Testis (tissue), 3 donors: ENCODE measurements around the gene RASGRP3. TPM values are rescaled to one million over a fixed set of nuclear protein-coding genes. Genes with fewer than 3 reads are reported as not detected.

Experiments
- DNase-seq: peaks from one replicate; pipeline ENCODE4 v3.0.0-alpha.2; 2019
- H3K27ac ChIP-seq, 2 donors: fragments of 200-600 bp; sonication (generic); one replicate each; pipeline ENCODE4 v1.5.1; 2019
- H3K27me3 ChIP-seq: fragments of 200-600 bp; sonication (generic); one replicate; pipeline ENCODE4 v1.5.1; 2019
- H3K36me3 ChIP-seq: fragments of 200-600 bp; sonication (generic); one replicate; pipeline ENCODE4 v1.5.1; 2017; ENCODE audit warnings: low read depth; ENCODE audit errors: missing control alignments
- H3K4me1 ChIP-seq: fragments of 200-600 bp; sonication (generic); one replicate; pipeline ENCODE4 v1.5.1; 2019
- H3K4me3 ChIP-seq, 2 donors: fragments of 200-600 bp; sonication (generic); one replicate each; pipeline ENCODE4 v1.5.1; 2017 to 2019
- H3K9me3 ChIP-seq: fragments of 200-600 bp; sonication (generic); one replicate; pipeline ENCODE4 v1.5.1; 2017
- POLR2A ChIP-seq: fragments of 450-650 bp; IDR thresholded peaks from one replicate; pipeline ENCODE4 v1.6.1; 2017; ENCODE audit warnings: antibody characterized with exemption, mild to moderate bottlenecking, moderate library complexity
- WGBS, 2 donors: methylation state at CpG; one replicate each; pipeline ENCODE4 v1.1.5; 2018; 5-methylcytosine and 5-hydroxymethylcytosine counted together
- intact Hi-C: fragments of 100-400 bp; cut with DNase I; formaldehyde crosslinking; loops from one replicate; pipeline ENCODE4 v1.15.1; 2023; ENCODE audit warnings: low total_unique reads
- polyA plus RNA-seq: library from polyadenylated mRNA; stranded (reverse); fragments of 350-450 nt; fragmentation: Illumina TruSeq; extraction: RNeasy Lipid Tissue Mini Kit (QIAGEN cat#74804); gene quantifications from one replicate; pipeline ENCODE4 v1.2.3, GENCODE V29; 2014; ENCODE audit warnings: low read depth, low replicate concordance; ENCODE audit not compliant: insufficient read depth
- total RNA-seq, 2 donors: library from RNA; depleted of rRNA; stranded (reverse); fragments of >200 nt; gene quantifications; one replicate each; pipeline ENCODE4 v1.2.3, GENCODE V29; 2016
- TF ChIP-seq, protein P1 (sequence below), 3 experiments: fragments of 450-650 bp in 2 of 3; fragments of 200-600 bp in 1 of 3; sonication (generic) in 1 of 3; IDR thresholded peaks; one replicate each; pipeline ENCODE4 v1.5.1; 2016 to 2019; ENCODE audit warnings: antibody characterized with exemption in 3 of 3, mild to moderate bottlenecking in 2 of 3, moderate library complexity in 1 of 3

RASGRP3 gene
- total and polyA plus RNA-seq, 3 donors from 2014 or later = 2.8 to 26.3 (median 8.2) TPM

DNA sequence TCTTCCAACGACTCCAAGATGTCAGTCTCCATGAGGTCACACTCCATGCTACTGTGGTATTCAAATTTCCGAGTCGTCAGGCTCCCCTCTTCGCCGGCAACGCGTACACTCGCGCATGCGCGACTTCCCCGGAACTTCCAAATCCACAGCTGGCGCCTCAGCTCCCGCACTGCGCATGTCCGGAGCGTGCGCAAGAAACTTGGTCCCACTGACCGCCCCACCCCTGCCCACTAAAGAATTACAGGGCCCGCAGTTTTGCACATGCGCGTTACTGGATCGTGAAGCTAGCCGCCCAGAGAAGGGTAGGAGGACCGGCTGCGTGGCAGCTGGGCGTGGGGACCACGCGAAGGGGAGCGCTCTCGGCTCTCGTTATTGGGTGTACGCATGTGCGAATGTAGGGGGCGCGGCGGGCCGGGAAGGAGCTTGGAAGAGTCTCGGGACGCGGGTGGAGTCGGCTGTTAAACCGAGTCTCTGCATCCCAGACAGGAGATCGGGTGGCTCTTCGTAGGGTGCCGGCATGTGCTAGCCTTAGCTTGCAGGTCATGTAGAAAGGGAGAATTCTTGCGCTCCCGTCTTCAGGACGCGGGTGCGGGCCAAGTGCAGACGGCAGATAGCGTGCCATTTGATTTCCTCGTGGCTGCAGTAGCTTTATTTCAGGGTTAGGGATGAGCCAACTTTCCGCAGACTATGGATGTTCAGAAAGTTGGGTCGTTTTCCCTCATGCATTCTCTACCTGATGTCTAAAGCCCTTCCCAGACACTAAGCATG lies 122.9 kb downstream of the RASGRP3 start, which contains the start of gene FAM98A:
FAM98A (minus strand) TSS at position 125 of the 768 bp plus-strand sequence; CDS start at position 47, 78 bp downstream.
- Histone ChIP-seq H3K4me3 (peak within 1 kb of the TSS; percentile 75 to 96), H3K27me3 (no peaks in the 10 kb centered on the region), H3K27ac (peak within 1 kb of the TSS; percentile 57 to 79), H3K4me1 (peaks cover 12% of the 10 kb centered on the region), H3K36me3 (no peaks in the 10 kb centered on the region), H3K9me3 (no peaks in the 10 kb centered on the region)
- TF ChIP-seq, protein P1, sequence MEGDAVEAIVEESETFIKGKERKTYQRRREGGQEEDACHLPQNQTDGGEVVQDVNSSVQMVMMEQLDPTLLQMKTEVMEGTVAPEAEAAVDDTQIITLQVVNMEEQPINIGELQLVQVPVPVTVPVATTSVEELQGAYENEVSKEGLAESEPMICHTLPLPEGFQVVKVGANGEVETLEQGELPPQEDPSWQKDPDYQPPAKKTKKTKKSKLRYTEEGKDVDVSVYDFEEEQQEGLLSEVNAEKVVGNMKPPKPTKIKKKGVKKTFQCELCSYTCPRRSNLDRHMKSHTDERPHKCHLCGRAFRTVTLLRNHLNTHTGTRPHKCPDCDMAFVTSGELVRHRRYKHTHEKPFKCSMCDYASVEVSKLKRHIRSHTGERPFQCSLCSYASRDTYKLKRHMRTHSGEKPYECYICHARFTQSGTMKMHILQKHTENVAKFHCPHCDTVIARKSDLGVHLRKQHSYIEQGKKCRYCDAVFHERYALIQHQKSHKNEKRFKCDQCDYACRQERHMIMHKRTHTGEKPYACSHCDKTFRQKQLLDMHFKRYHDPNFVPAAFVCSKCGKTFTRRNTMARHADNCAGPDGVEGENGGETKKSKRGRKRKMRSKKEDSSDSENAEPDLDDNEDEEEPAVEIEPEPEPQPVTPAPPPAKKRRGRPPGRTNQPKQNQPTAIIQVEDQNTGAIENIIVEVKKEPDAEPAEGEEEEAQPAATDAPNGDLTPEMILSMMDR (IDR thresholded peaks at IDR 0.05) = peak; percentile 3 to 10 (median 9)
- peak; percentile 30 for TF ChIP-seq POLR2A
- peak; percentile 99 for DNase-seq
- intact Hi-C loops = no loop called here
- WGBS, 2 donors = 0 to 1% methylated on average over 32 to 56 of the region's 56 CpGs

DNA sequence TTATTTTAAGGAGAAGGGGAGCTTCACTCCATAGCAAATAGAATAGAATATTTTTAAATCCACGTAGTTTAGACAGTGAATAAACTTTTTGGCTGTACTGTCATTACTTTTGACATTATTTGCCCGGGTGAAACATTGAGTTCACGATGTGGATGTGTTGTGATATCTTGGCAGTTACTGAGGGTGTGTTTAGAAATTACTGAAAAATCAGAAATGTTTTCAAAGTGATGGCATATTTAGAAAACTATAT lies 123.4 kb downstream of the RASGRP3 start:
- TF ChIP-seq POLR2A = no peak
- TF ChIP-seq, protein P1 (IDR thresholded peaks at IDR 0.05) = no peak
- H3K9me3 ChIP-seq = no peaks in the 10 kb centered on the region
- H3K4me3 ChIP-seq = peak overlapping the region; percentile 75 to 96
- peak overlapping the region; percentile 57 to 79 for H3K27ac ChIP-seq
- H3K27me3 ChIP-seq = no peaks in the 10 kb centered on the region
- no peak for DNase-seq
- no peaks in the 10 kb centered on the region for H3K36me3 ChIP-seq
- WGBS, 2 donors = 4 to 7% methylated on average over 3 of the region's 3 CpGs
- H3K4me1 ChIP-seq = peaks cover 12% of the 10 kb centered on the region
- intact Hi-C loops = no loop called here

DNA sequence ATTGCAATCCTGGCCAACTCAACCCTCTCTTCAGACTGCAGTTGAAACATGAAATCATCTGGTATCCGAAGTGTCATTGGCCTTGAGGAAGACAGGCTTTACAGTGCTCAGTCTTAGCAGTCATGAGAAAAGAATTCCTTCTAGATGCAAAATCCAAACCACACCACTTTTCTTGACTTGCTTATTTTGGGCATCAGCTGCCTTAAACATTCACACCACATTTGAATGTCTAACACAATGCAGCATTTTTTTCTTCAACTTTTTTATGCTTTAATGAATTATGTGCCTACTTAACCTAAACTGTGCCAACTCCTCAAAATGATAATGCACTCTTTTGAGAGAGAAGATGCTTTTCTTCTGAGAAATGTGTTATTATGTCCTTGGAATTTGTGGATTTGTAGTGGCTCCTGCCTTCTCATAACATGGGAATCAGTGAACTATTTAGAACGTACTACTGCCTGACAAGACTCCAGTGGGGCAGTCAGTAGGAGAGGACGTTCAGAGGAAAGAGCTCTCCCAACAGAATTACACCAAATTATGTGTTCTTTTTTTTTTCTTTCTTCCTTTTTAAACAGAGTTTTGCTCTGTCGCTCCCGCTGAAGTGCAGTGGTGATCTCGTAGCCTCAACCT lies 125.9 kb downstream of the RASGRP3 start:
- DNase-seq = no peak
- Histone ChIP-seq H3K36me3 (no peaks in the 10 kb centered on the region), H3K27me3 (no peaks in the 10 kb centered on the region), H3K9me3 (no peaks in the 10 kb centered on the region), H3K27ac (no peak overlapping the region), H3K4me3 (no peak overlapping the region), H3K4me1 (peaks cover 15% of the 10 kb centered on the region)
- TF ChIP-seq, protein P1 (IDR thresholded peaks at IDR 0.05) = no peak
- TF ChIP-seq POLR2A = no peak
- WGBS, 2 donors = 76 to 84% methylated on average over 6 of the region's 6 CpGs
- intact Hi-C loops = no loop called here

DNA sequence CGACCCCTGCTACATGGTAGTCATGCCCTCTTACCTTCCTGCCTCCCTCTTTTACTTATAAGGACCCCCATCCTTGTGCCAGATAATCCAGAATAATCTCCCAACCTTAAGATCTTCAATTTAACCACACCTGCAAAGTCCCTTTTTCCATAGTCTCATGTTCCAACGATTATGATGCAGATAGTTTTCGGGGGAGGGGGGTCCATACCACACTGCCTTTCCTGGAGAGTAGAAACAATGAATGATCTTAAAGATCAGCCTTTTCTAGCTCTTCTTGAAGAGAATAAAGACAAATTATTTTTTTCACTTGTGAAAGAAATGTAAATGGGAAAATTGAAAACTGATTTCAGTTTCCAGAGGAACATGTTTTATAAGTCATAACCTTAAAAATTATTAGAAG lies 127.0 kb downstream of the RASGRP3 start:
- 80 to 82% methylated on average over 3 of the region's 3 CpGs for WGBS, 2 donors
- no peak for DNase-seq
- no peaks in the 10 kb centered on the region for H3K27me3 ChIP-seq
- no peak for TF ChIP-seq POLR2A
- TF ChIP-seq, protein P1 (IDR thresholded peaks at IDR 0.05) = no peak
- no peak overlapping the region for H3K27ac ChIP-seq
- peaks cover 11% of the 10 kb centered on the region for H3K4me1 ChIP-seq
- H3K36me3 ChIP-seq = no peaks in the 10 kb centered on the region
- intact Hi-C loops = no loop called here
- no peak overlapping the region for H3K4me3 ChIP-seq
- no peaks in the 10 kb centered on the region for H3K9me3 ChIP-seq
